T-helper 2 cell treated with Interferon-gamma antibody and Interleukin-4, amounts not matched to agents 5 μg/mL and 100 μg/mL, for 36 hours (primary cell): ENCODE results near the gene METTL25.
"Not testable (repeated sequence)": the region's sequence is repeated elsewhere in the genome, so short reads cannot be mapped to it uniquely, and the experiment has no call there.

Source experiments
- DNase-seq: peaks from one replicate; pipeline ENCODE4 v3.0.0; 2021; ENCODE audit warnings: low spot score
- H3K27ac Mint-ChIP-seq: one replicate; pipeline ENCODE4 v1.8.0; 2021; ENCODE audit warnings: mild to moderate bottlenecking, mixed read lengths
- H3K27me3 Mint-ChIP-seq: one replicate; pipeline ENCODE4 v1.8.0; 2021; ENCODE audit warnings: low read depth, mixed read lengths
- H3K36me3 Mint-ChIP-seq: one replicate; pipeline ENCODE4 v1.8.0; 2021; ENCODE audit warnings: low read depth, mixed read lengths
- H3K4me1 Mint-ChIP-seq: one replicate; pipeline ENCODE4 v1.8.0; 2021; ENCODE audit warnings: low read depth, mixed read lengths
- H3K4me3 Mint-ChIP-seq: one replicate; pipeline ENCODE4 v1.8.0; 2022; ENCODE audit warnings: mild to moderate bottlenecking, moderate library complexity, mixed read lengths
- H3K9me3 Mint-ChIP-seq: one replicate; pipeline ENCODE4 v1.8.0; 2021; ENCODE audit warnings: mixed read lengths

The METTL25 gene

DNA sequence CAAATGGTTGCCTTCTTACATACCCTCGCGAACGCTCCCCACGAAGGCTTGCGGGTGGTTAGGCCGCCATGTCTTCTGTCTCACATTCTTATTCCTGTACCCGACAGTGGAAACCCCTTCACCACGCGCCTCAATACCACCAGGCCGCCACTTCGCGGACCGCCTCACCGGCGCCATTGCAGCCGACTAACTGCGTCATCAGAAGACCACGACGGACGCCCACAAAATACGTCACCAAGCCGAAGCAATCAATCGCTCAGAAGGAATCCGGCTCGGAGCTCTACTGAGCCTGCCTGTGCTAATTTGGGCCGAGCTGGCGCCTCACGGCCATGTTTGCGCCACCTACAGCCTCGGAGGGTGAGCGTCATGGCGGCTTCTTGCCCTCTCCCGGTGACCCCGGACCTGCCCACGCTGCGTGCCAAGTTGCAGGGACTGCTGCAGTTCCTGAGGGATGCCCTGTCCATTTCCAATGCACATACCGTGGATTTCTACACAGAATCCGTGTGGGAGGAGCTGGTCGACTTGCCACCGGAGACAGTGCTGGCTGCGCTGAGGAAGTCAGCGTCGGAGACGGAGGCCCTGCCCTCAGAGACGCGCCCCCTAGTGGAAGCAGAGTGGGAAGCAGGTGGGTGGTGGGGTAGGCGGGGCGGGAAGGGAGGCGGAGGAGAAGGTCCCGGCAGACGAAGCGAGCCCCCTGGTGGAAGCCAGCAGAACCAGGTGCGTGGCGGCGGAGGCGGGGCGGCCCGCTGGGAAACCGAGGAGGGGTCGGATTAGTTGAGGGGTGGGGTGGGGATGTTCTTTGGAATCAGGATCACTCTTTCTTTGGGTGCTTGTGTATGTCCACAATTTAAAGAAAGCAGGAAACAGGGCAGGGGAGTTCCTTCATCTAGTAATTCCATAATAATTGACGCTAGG is at the start of gene METTL25, which contains the start of gene CCDC59:
TSS of gene METTL25 (plus strand) at position 330 of the 915 bp plus-strand sequence. CDS start at position 367, 37 bp downstream.
TSS of gene CCDC59 (minus strand) at position 188 of the 915 bp plus-strand sequence. CDS start at position 177, 11 bp downstream.
- peak within 1 kb of the TSS; percentile 99 for H3K27ac Mint-ChIP-seq
- no peaks in the 10 kb centered on the region for H3K27me3 Mint-ChIP-seq
- H3K36me3 Mint-ChIP-seq = peaks cover 30% of the 10 kb centered on the region
- H3K4me3 Mint-ChIP-seq = peak within 1 kb of the TSS; percentile 96
- DNase-seq = peak; percentile 96
- H3K9me3 Mint-ChIP-seq = no peaks in the 10 kb centered on the region
- H3K4me1 Mint-ChIP-seq = peaks cover 29% of the 10 kb centered on the region

DNA sequence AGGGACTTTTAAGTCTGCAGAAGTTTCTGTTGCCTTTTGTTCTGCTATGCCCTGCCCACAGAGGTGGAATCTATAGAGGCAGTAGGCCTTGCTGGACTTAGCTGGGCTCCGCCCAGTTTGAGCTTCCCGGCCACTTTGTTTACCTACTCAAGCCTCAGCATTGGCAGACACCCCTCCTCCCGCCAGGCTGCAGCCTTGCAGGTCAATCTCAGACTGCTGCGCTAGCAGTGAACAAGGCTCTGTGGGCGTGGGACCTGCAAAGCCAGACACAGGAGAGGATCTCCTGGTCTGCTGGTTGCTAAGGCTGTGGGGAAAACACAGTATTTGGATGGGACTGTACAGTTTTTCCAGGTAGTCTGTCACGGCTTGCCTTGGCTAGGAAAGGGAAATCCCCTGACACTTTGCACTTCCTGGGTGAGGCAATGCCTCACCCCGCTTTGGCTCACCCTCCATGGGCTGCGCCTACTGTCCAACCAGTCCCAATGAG is 43.9 kb upstream of the METTL25 start:
- no peaks in the 10 kb centered on the region for H3K27me3 Mint-ChIP-seq
- H3K4me1 Mint-ChIP-seq = no peaks in the 10 kb centered on the region
- no peaks in the 10 kb centered on the region for H3K36me3 Mint-ChIP-seq
- H3K27ac Mint-ChIP-seq = no peak overlapping the region
- no peak for DNase-seq
- no peaks in the 10 kb centered on the region for H3K9me3 Mint-ChIP-seq
- H3K4me3 Mint-ChIP-seq = no peak overlapping the region

- Mint-ChIP-seq H3K36me3 (no peaks in the 10 kb centered on the region), H3K4me1 (no peaks in the 10 kb centered on the region)
These were observed 39.1 kb upstream of the METTL25 start for GRCh38 chr12:82319276-82319675.

DNA sequence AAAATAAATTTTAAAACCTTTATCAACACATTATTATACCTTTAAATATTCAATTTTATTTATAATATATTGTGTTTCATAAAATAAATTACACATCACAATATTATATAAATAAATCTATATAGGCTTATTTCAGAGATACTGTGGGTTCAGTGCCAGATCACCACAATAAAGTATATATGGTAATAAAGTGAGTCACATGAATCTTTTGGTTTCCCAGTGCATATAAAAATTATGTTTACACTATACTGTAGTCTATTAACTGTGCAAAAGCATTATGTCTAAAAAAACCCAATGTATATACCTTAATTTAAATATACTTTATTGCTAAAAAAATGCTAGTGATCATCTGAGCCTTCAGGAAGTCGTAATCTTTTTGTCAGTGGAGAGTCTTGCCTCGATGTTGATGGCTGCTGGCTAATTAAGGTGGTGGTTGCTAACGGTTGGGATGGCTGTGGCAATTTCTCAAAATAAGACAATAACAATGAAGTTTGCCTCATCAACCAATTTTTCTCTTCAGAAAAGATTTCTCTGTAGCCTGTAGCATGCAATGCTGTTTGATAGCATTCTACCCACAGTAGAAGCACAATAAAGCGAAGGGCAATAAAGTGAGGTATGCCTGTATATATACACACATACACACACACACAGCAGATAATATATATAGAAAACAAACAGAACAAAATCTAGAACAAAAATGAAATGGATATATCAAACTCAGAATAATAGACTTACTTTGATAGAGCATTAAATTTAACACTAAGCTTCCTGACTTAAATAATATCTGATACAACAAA is 32.6 kb upstream of the METTL25 start:
- H3K4me3 Mint-ChIP-seq = no peak overlapping the region
- H3K9me3 Mint-ChIP-seq = no peaks in the 10 kb centered on the region
- H3K27me3 Mint-ChIP-seq = no peaks in the 10 kb centered on the region
- no peak for DNase-seq
- H3K27ac Mint-ChIP-seq = no peak overlapping the region
- H3K4me1 Mint-ChIP-seq = no peaks in the 10 kb centered on the region
- H3K36me3 Mint-ChIP-seq = no peaks in the 10 kb centered on the region

More at GRCh38 chr12:82319276-82319675, 39.1 kb upstream of the METTL25 start:
- no peak for DNase-seq
- no peak overlapping the region for H3K27ac Mint-ChIP-seq
- no peaks in the 10 kb centered on the region for H3K9me3 Mint-ChIP-seq
- H3K27me3 Mint-ChIP-seq = no peaks in the 10 kb centered on the region
- H3K4me3 Mint-ChIP-seq = no peak overlapping the region

- no peak overlapping the region for H3K4me3 Mint-ChIP-seq
- H3K4me1 Mint-ChIP-seq = no peaks in the 10 kb centered on the region
- no peaks in the 10 kb centered on the region for H3K36me3 Mint-ChIP-seq
- no peak overlapping the region for H3K27ac Mint-ChIP-seq
- no peak for DNase-seq
- no peaks in the 10 kb centered on the region for H3K9me3 Mint-ChIP-seq
- H3K27me3 Mint-ChIP-seq = no peaks in the 10 kb centered on the region
These were observed 31.3 kb upstream of the METTL25 start for GRCh38 chr12:82326905-82327503.

DNA sequence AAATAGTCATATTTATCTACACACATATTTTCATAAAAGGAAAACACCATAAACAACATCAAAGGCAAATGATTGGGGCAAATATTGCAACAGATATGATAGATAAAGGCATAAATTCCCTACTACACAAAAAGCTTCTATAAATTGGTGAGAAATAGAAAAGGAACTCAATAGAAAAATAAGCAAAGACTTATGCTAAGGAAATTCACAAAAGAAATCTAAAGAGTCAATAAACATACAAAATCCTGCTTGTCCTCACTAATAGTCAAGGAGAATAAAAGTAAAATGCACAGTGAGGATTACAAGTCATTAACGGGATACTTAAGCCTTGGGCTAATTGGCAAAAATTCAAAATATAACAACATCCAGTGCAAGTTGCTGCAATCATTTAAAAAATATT is 30.5 kb upstream of the METTL25 start:
- H3K27ac Mint-ChIP-seq = no peak overlapping the region
- H3K9me3 Mint-ChIP-seq = no peaks in the 10 kb centered on the region
- H3K4me1 Mint-ChIP-seq = no peaks in the 10 kb centered on the region
- H3K27me3 Mint-ChIP-seq = no peaks in the 10 kb centered on the region
- DNase-seq = no peak
- no peak overlapping the region for H3K4me3 Mint-ChIP-seq
- H3K36me3 Mint-ChIP-seq = no peaks in the 10 kb centered on the region

GRCh38 chr12:82329508-82329907 is 28.8 kb upstream of the METTL25 start:
- no peak overlapping the region for H3K27ac Mint-ChIP-seq
- no peaks in the 10 kb centered on the region for H3K4me1 Mint-ChIP-seq
- no peak overlapping the region for H3K4me3 Mint-ChIP-seq
- H3K9me3 Mint-ChIP-seq = no peaks in the 10 kb centered on the region
- no peaks in the 10 kb centered on the region for H3K36me3 Mint-ChIP-seq
- no peak for DNase-seq
- no peaks in the 10 kb centered on the region for H3K27me3 Mint-ChIP-seq

- Mint-ChIP-seq H3K4me1 (peaks cover 4% of the 10 kb centered on the region), H3K27ac (no peak overlapping the region), H3K9me3 (no peaks in the 10 kb centered on the region), H3K36me3 (peaks cover 24% of the 10 kb centered on the region), H3K27me3 (no peaks in the 10 kb centered on the region), H3K4me3 (no peak overlapping the region)
- no peak for DNase-seq
These were observed 8.2 kb upstream of the METTL25 start for GRCh38 chr12:82350161-82350560.

GRCh38 chr12:82351390-82351789 is 6.9 kb upstream of the METTL25 start:
- peaks cover 28% of the 10 kb centered on the region for H3K36me3 Mint-ChIP-seq
- H3K4me3 Mint-ChIP-seq = no peak overlapping the region
- no peaks in the 10 kb centered on the region for H3K9me3 Mint-ChIP-seq
- no peak overlapping the region for H3K27ac Mint-ChIP-seq
- H3K27me3 Mint-ChIP-seq = no peaks in the 10 kb centered on the region
- no peak for DNase-seq
- peaks cover 13% of the 10 kb centered on the region for H3K4me1 Mint-ChIP-seq

- H3K4me1 Mint-ChIP-seq = peaks cover 29% of the 10 kb centered on the region
- no peaks in the 10 kb centered on the region for H3K9me3 Mint-ChIP-seq
- DNase-seq = no peak
- peak overlapping the region; percentile 96 for H3K4me3 Mint-ChIP-seq
- H3K27ac Mint-ChIP-seq = peak overlapping the region; percentile 99
- peaks cover 34% of the 10 kb centered on the region for H3K36me3 Mint-ChIP-seq
- H3K27me3 Mint-ChIP-seq = no peaks in the 10 kb centered on the region
These were observed 989 bp upstream of the METTL25 start for GRCh38 chr12:82357340-82357739.

- Mint-ChIP-seq H3K4me3 (peak overlapping the region; percentile 96), H3K27ac (peak overlapping the region; percentile 99), H3K9me3 (no peaks in the 10 kb centered on the region), H3K4me1 (peaks cover 29% of the 10 kb centered on the region), H3K27me3 (no peaks in the 10 kb centered on the region), H3K36me3 (peaks cover 34% of the 10 kb centered on the region)
- DNase-seq = no peak
These were observed 507 bp upstream of the METTL25 start for GRCh38 chr12:82357845-82358199.

DNA sequence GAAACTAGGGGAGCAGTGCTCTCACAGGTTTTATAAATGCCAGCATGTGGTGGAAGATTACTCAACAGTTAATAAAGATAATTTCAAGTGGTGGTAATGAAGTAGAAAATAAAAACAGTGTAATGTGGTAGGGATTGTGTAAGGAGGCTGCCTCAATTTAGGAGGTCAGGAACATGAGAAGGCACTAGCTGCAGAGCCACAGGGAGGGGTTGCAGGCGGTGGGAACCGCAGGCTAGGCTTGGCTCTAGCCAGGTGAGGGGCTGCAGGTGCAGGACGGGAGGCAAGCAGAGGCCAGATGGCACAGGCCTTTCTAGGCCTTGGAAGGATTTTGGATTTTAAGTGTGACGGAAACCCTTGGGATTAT is 768 bp downstream of the METTL25 start:
- H3K4me1 Mint-ChIP-seq = peaks cover 29% of the 10 kb centered on the region

GRCh38 chr12:82360834-82361233 is 2.5 kb downstream of the METTL25 start:
- peaks cover 16% of the 10 kb centered on the region for H3K36me3 Mint-ChIP-seq

More for the DNA sequence above, 768 bp downstream of the METTL25 start:
- H3K36me3 Mint-ChIP-seq = peaks cover 25% of the 10 kb centered on the region
- no peak for DNase-seq
- H3K9me3 Mint-ChIP-seq = no peaks in the 10 kb centered on the region
- H3K4me3 Mint-ChIP-seq = peak overlapping the region; percentile 96
- H3K27ac Mint-ChIP-seq = peak overlapping the region; percentile 4
- H3K27me3 Mint-ChIP-seq = no peaks in the 10 kb centered on the region

More at GRCh38 chr12:82360834-82361233, 2.5 kb downstream of the METTL25 start:
- peaks cover 21% of the 10 kb centered on the region for H3K4me1 Mint-ChIP-seq
- H3K9me3 Mint-ChIP-seq, H3K27ac Mint-ChIP-seq, H3K4me3 Mint-ChIP-seq, H3K27me3 Mint-ChIP-seq, DNase-seq: not testable (repeated sequence)
